Raji (cell line): ENCODE data around the gene LSP1.

ENCODE experiments used
- POLR2A ChIP-seq: IDR thresholded peaks from 2 replicates; pipeline ENCODE4 v1.6.1; 2011; ENCODE audit warnings: low read depth, low read length, control low read depth; ENCODE audit not compliant: insufficient read depth

LSP1 gene

DNA sequence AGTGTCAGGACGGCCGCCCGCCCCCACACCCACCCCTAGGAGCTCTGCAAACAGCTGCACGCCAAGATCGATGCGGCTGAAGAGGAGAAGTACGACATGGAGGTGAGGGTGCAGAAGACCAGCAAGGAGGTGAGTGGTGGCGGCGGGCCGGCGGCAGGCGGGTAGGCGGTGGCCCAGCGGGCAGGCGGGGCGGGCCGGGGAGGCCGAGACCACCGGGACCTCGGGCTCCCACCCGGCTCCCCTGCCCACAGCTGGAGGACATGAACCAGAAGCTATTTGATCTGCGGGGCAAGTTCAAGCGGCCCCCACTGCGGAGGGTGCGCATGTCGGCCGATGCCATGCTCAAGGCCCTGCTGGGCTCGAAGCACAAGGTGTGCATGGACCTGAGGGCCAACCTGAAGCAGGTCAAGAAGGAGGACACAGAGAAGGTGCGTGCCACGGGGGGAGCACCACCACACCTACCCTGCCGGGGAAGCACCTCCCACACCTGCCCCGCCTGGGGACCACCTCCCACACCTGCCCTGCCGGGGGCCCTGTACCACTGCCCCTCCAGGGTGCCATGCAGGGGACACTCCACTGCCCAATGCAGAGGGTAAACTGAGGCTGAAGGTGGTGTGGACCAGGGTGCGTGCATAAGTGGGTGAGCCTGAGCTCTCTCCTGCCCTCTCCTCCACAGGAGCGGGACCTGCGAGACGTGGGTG, 12.0 kb upstream of the LSP1 start:
- TF ChIP-seq POLR2A, result no peak

DNA sequence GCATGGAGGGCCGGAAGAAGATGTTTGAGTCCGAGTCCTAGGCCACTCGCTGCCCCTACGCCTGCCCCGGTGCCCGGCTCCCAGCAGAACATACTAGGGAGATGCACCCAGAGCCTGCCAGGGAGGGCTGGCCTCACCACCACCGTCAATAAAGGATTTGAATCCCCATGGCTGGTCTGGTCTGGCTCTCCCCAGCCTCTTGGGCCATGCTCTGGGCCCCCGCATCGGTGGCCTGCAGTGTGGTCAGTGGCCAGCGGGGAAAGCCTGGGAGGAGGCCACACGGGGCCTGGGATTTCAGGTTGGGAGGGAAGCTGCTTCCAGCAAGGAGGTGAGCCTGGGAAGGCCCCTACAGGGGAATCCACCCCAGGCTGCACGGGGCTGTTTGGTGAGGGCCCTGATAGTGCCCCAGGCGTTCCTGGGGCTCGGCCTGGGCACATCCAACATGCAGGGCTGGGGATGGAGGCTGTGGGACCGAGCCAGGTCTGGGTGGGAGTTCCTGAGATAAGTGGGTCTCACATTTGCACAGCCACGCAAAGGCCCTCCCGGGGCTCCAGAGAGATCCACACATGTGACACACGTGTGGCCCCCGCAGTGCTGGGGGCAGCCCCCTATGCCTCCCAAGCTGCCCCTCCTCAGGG, 11.3 kb upstream of the LSP1 start:
- no peak for TF ChIP-seq POLR2A

DNA sequence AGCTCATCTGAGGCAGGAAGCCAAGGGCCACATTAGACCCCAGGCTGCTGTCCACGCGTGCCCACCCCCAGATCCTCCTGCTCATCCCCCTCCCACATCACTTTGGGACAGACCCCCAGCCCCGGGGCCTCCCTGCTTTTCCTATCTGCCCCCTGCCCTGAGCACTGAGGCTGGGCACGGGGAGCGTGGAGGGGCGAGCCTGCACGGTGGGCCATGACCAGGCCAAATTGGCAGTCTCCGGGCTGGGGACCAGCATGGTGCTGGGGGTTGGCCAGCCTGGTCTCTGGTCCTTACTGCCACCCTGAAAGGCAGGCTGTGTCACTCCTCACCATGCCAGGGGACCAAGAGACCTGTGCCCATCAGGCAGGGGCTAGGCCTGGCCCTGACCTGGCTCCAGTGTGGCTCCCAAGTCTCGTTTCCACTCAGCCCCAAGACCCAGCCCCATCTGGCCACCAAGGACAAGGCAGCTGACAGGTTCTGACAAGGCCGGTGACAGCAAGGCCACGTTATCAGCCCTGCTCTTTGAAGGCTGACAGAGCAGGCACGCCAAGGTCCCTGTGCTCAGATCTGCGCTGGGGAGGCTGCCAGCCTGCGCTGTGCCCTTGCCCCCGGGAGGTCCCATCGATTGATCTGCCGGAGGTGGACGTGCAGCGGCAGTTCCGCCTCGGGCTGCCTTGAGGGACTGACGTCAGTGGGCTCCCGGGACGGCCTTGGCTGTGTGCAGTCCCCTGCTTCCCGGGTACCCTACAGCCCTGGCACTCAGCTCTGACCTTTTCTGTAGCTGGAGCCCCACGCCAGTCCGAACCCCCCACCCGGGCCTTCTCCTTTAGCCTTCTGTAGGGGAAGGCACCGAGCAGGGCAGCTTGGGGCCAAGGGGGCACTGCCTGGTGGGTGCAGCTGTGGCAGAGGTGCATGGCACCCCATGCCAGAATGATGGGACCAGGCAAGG, 10.5 kb upstream of the LSP1 start:
- TF ChIP-seq POLR2A, result no peak

DNA sequence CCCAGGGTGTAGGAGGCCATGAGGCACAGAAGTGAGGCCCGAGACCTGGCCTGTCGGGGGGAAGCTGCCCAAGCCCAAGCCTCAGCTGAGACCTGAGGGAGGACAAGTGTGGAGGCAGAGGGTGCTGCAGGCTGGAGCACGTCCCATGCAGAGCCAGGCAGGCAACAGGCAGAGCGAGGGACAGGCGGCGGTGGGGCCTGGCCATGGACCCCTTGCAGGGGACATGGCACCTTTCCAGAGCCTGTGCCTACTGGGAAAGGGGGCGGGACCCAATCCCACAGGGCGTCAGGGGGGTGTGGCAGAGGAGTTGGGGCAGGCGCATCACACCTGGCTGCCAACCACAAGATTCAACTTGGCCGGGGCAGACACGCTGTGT, 9.8 kb upstream of the LSP1 start:
- TF ChIP-seq POLR2A, result no peak

DNA sequence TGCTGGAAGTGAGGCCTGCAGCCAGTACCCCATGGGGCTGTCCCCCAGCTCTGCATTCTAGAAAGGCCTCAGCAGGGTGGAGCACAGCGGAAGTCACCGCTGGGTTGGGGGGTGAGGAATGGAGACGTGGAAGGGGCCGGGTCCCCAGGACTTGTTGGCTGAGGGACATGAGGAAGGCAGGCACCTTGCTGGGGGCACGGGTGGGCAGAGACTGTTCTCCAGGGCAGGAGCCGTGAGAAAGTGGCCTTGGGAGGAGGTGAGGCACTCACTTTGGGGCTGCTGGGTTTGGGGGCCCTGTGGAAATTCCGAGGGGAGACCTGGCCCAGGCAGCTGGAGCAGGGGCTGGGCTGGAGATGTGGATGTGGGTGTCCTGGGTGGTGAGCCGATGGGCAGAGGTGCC, 9.1 kb upstream of the LSP1 start:
- no peak for TF ChIP-seq POLR2A

DNA sequence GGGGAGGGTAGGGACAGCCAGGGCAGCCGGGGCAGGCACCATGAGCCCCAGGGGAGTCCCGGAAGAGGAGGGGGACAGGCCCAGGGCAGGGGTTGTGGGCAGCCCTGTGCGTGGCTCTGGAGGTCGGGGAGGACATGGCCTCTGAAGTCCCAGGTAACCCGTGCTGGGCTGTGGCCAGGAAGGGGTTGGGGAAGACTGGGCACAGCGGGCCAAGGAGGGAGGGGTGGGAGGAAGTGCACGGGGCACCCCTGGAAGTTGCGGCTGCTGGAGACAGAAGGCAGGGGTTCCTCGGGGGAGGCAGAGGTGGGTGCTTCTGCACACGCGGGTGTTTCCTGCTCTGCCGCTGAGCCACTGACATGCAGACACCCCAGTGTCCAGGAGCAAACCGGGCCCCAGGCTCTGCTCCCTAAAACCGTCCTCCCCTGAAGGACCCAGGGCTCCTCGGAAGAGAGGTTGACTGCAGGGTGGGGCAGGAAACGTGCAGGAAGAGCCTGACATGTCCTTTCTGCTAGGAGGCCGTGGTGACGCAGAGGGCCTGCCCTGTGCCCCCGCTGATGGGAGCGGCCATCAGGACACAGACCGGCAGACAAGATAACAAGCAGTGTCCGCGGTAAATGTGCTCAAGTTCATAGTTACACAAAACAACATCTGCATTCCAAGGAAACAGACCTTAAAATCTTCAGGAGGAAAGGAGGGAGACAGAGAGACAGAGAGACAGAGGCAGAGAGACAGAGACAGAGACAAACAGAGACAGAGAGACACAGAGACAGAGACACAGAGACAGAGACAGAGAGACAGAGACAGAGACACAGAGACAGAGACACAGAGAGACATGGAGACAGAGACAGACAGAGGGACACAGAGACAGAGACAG, 8.4 kb upstream of the LSP1 start:
- TF ChIP-seq POLR2A, result no peak

DNA sequence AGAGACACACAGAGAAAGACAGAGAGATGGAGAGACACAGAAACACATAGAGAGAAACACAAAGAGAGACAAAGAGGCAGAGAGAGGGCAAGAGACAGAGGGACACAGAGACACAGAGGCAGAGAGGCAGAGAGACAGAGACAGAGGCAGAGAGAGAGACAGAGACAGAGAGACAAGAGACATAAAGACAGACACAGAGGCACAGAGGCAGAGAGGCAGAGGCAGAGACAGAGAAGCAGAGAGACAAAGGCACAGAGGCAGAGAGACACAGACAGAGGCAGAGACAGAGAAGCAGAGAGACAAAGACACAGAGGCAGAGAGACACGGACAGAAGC, 7.8 kb upstream of the LSP1 start:
- no peak for TF ChIP-seq POLR2A

DNA sequence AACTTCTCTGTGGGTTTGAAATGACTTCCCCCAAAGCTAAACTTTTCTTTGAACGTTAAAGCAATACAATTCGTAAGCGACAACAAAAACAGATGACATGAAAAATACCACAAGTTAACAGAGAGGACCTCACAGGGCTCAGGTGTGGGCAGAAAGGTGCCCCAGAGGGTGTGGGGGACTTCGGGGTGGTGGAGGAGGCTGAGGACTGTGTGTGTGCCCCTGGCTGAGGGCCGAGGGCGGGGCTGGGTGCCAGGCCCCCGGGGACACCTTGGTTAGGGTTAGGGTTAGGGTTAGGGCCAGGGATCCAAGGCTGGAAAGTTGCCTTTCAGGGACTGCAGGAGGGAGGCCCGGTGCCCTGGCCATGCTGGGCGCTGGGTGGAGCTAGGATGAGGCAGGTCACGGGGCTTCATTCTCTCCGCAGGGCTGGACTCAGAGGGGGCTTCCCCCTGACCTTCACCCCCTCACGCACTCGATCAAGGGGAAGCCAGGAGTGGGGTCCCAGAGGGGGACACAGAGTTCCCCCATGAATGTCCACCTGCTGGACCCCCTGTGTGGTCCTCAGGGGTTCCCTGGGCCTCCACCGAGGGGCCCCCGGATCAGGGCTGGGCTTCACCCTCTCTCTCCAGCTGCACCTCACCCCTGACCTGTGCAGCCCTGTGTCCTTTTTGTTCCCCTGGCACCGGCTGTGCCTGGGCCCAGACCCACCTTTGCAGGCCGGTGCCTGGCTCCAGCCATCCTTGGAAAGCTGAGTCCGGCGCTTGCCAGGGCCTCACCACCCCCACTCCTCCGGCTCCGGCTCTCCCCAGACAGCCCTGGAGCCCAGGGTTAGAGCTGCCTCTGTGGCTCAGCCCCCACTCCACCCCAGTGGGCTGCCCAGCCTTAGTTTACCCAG, 7.1 kb upstream of the LSP1 start:
- TF ChIP-seq POLR2A, result no peak

DNA sequence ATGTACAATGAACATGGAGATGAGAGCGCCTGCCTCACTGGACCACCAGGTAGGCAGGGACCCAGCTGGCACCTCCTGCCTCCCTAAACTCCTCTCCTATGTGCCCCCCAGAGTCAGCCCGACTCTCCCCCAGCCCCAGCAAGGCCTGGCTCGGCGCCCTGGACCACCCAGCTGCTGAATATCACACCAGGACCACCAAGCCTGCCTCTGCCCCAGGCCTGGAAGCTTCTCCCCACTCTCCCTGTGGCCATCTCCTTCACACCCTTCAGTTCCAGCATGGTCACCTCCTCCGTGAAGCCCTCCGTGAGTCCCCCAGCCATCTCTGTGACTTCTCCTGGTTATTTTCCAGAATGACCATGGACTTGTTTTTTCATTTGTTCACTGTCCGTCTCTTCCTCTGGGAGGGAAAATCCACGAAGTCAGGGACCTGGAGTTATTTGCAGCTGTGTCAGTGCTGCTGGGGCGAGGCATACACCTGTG, 6.4 kb upstream of the LSP1 start:
- no peak for TF ChIP-seq POLR2A

DNA sequence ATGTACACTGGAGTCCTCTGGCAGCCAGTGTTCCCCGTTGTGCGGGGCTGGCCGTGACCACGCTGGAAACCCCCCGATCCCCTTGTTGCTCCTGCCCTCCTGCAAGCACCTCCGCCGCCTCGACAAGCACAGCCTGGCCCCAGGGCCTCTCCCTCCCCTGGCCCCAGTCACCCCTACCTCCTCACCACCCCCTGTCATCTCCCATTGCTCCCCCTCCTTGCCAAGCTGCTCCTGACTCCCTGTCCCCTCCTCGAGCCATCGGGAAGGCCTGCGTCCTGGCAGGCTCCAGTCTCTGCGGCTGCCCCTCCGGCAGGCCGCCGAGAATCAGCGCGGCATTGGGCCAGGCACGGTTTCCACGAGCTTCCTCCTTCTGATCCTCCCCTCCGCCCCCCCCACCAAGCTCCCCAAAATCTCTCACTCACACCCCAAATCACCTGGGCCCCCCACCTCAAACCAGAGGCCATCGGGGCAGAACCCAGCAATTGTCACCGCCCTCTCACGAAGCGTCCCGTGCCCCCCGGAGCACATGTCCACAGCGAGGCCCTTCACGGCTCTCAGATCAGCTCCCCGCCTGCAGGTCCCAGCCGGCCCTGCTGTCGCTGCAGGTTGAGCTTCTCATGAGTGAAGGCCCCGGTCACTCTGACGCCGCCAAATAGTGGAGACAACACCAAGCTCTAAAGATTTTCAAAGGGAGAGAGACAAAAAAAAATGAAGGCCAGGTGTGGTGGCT, 5.7 kb upstream of the LSP1 start:
- TF ChIP-seq POLR2A, result no peak

DNA sequence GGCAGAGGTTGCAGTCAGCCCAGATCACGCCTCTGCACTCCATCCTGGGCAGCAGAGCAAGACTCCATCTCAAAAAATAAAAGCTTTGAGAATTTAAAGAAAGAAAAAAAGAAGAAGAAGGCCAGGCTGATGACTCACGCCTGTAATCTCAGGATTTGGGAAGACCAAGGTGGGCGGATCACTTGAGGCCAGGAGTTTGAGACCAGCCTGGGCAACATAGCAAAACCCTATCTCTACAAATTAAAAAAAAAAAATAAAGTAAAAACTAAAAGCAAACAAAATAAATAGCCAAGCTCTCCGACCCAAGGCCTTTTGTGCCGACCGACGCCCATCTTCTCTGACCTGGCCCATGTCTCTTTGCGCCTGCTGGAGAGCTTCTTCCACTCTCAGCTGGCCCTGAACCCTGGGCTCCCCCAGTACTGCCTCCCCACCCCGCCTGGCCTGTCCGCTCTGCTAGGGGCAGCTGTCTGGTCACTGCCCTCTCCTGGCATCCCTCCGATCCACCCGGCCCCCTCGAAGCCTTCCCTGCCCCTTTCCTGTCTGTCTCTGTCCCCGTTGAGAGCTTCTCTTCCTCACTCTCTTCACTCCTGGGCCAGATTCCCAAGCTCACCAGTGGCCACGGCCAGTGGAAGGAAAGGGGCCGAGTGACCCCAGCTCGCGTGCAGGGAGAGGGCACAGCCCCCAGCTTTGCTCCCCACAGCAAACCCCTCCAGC, 4.8 kb upstream of the LSP1 start:
- TF ChIP-seq POLR2A, result no peak

DNA sequence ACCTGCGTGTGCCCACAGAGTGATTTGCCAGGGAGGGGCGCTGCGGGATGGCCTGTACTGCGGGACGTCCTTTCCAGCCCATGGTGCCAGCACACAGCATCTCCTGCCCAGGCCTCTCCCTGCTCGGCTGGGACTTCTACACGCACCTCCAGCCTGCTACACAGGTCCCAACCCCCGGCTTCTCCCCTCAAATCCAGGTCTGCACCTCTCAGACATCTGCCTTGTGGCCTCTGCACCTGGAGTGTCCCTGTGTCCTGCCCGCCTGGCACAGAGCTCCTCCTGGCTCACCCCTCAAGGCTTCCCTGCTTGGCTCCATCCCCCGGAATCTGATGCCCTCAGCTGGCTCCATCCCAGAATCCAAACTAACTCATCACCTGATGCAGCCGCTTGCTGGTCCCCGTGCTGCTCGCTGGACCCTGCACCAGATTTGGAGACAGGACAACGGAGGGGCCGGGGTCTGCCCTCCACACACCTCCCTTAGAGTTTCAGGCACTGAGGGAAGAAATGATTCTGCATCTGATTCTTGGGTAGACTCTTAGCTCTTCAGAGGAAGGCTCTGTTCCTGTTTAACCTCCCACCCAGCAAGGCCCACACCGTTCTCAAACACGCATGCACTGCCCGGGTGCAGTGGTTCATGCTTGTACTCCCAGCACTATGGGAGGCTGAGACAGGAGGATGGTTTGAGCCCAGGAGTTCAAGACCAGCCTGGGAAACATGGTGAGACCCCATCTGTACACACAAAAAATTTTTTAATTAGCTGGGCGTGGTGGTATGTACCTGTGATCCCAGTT, 4.0 kb upstream of the LSP1 start:
- no peak for TF ChIP-seq POLR2A

DNA sequence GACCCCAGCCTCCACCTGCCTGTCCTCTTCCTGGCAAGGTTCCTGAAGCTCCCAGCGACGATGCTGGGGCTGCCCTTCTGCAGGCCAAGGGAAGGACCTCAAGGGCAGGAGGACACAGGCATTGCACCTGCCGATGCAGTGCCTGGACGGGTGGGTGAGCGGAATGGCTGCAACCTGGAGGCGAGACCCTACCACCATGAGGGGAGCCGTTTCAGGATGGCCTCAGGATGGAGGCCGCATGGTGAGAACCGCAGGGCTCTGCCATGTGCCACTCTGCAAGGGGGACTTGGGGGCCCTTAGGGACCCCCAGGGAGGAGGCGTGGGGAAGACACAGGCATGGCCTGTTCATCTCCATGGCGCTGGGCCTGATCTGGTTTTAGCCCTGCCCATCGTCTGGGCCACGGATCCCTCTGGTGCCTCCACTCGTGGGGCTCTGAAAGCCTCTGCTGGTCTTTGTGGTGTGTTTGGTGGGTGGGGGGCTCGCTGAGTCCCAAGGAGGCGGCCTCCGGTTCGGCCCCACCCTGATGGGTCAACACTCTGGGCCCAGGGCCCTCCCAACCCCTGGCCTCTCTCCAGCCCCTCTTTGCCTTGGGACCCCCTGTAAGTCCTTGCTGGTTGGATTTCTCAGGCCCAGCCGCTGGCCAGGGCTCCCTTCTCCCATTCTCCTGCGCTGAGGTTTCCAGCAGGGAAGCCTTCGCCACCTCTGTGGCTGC, 1.3 kb upstream of the LSP1 start:
- TF ChIP-seq POLR2A, result no peak
